ENCODE results near the gene OTUD7B. TPM values are rescaled to one million over a fixed set of nuclear protein-coding genes. Genes with fewer than 3 reads are reported as not detected.

OTUD7B gene
- total and polyA plus RNA-seq, 9 of the 15 experiments (the other 6 are each of a cell fraction or from before 2014, with no cell fraction given): 0.96 to 18.8 (median 7.4) TPM

DNA sequence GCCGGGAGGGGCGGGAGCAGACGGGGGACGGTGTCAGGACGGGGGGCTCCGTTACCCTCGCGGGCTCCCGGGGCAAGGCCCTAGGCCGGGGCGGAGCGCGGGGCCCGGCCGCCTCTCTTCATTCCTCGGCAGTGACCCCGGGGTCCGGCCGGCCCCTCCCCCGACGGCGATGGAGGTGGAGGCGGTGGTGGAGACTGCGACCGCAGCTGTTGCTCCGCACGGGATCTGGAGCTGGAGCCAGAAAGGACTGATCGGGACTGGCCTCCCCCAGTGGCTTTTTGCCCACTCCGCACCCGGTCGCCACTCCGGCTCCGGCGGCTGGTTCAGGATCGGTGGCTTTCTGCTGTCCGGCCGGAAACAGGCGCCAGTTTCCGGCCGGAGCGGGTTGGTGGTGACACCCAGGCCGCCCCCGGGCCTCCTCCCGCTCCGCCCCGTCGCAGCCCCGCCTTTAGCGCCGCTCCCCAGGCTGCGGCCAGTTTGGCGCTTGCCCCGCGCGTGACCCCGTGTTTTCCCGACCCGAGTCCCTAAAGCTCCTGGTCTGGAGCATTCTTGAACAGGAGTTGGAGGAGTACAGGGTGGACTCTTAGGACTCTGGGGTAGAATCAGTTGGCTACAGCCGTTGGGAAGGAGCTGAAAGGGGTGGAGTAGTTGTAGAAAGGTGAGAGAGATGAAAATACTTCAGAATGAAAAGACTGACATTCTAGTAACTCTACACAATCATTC lies at the start of gene OTUD7B (continued):
- no peak for TF ChIP-seq SRSF9 (IDR thresholded peaks at IDR 0.05; ENCODE audit: borderline replicate concordance, low read depth, low read length)
- TF ChIP-seq SAP30 (IDR thresholded peaks at IDR 0.05; ENCODE audit: borderline replicate concordance, insufficient read depth, low read depth, low read length, poor library complexity, severe bottlenecking): no peak
- TF ChIP-seq ZNF589 (CRISPR knock-in tag; IDR thresholded peaks at IDR 0.05; ENCODE audit: low read depth): no peak
- peak; percentile 89 for TF ChIP-seq ZFX (CRISPR knock-in tag; IDR thresholded peaks at IDR 0.05)
- 0 out of 2 replicates have a peak, but pooled peaks have one; percentile 56 for TF ChIP-seq HES1 (IDR thresholded peaks at IDR 0.05; ENCODE audit: low read depth)
- TF ChIP-seq, protein P1, sequence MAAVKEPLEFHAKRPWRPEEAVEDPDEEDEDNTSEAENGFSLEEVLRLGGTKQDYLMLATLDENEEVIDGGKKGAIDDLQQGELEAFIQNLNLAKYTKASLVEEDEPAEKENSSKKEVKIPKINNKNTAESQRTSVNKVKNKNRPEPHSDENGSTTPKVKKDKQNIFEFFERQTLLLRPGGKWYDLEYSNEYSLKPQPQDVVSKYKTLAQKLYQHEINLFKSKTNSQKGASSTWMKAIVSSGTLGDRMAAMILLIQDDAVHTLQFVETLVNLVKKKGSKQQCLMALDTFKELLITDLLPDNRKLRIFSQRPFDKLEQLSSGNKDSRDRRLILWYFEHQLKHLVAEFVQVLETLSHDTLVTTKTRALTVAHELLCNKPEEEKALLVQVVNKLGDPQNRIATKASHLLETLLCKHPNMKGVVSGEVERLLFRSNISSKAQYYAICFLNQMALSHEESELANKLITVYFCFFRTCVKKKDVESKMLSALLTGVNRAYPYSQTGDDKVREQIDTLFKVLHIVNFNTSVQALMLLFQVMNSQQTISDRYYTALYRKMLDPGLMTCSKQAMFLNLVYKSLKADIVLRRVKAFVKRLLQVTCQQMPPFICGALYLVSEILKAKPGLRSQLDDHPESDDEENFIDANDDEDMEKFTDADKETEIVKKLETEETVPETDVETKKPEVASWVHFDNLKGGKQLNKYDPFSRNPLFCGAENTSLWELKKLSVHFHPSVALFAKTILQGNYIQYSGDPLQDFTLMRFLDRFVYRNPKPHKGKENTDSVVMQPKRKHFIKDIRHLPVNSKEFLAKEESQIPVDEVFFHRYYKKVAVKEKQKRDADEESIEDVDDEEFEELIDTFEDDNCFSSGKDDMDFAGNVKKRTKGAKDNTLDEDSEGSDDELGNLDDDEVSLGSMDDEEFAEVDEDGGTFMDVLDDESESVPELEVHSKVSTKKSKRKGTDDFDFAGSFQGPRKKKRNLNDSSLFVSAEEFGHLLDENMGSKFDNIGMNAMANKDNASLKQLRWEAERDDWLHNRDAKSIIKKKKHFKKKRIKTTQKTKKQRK (IDR thresholded peaks at IDR 0.05; ENCODE audit: borderline replicate concordance, low read depth, low read length): no peak
- no peak for TF ChIP-seq TGIF2 (CRISPR knock-in tag; IDR thresholded peaks at IDR 0.05)
- TF ChIP-seq ETV1 (tag; conservative IDR thresholded peaks at IDR 0.05; ENCODE audit: low read depth): peak; percentile 91
- 0 out of 2 replicates have a peak, but pooled peaks have one; percentile 35 for TF ChIP-seq ILF3 (IDR thresholded peaks at IDR 0.05; ENCODE audit: borderline replicate concordance)
- peak; percentile 56 to 88; a peak in 3 of 4 replicates for TF ChIP-seq SIN3A (IDR thresholded peaks at IDR 0.05; ENCODE audit: borderline replicate concordance in 2 of 2, control insufficient read depth in 1 of 2, low read depth in 2 of 2, low read length in 2 of 2)
- TF ChIP-seq ZNF212 (CRISPR knock-in tag; IDR thresholded peaks at IDR 0.05): no peak
- TF ChIP-seq NR2C2 (CRISPR knock-in tag; IDR thresholded peaks at IDR 0.05): peak; percentile 66
- peak; percentile 93 for TF ChIP-seq NR2C2 (tag; IDR thresholded peaks at IDR 0.05)
- TF ChIP-seq MIER1 (IDR thresholded peaks at IDR 0.05; ENCODE audit: low read depth): no peak
- no peak for TF ChIP-seq MED1 (CRISPR knock-in tag; IDR thresholded peaks at IDR 0.05; ENCODE audit: borderline replicate concordance)
- peak; percentile 82 for TF ChIP-seq ATF7 (IDR thresholded peaks at IDR 0.05)
- TF ChIP-seq ZNF140 (CRISPR knock-in tag; IDR thresholded peaks at IDR 0.05): no peak
- TF ChIP-seq HINFP (tag; conservative IDR thresholded peaks at IDR 0.05; ENCODE audit: low read depth): no peak
- no peak for TF ChIP-seq ATF1 (CRISPR knock-in tag; IDR thresholded peaks at IDR 0.05)
- TF ChIP-seq ATF1 (tag; IDR thresholded peaks at IDR 0.05): peak; percentile 53
- TF ChIP-seq POLR3G (IDR thresholded peaks at IDR 0.05; ENCODE audit: extremely low read depth, insufficient read length, insufficient replicate concordance): no peak
- no peak for TF ChIP-seq GATAD2A (IDR thresholded peaks at IDR 0.05)

All from K562 (cell line).